Mammary epithelial cell (primary cell): ENCODE measurements around the gene TMEM33.
"Not testable (repeated sequence)": the region's sequence is repeated elsewhere in the genome, so short reads cannot be mapped to it uniquely, and the experiment has no call there.

Source experiments
- EZH2 ChIP-seq: IDR thresholded peaks from 2 replicates; pipeline ENCODE4 v1.6.1; 2012; ENCODE audit warnings: low read length, inconsistent platforms, borderline replicate concordance
- TF ChIP-seq, protein P1 (sequence below), 2 donors: IDR thresholded peaks in 1 of 2; conservative IDR thresholded peaks in 1 of 2; 2 replicates each; pipeline ENCODE4 v1.5.1; 2011 to 2012; ENCODE audit warnings: inconsistent platforms in 2 of 2, low read length in 2 of 2, mild to moderate bottlenecking in 2 of 2, control low read depth in 1 of 2, low read depth in 1 of 2; ENCODE audit not compliant: insufficient read depth in 1 of 2; ENCODE audit errors: extremely low read depth in 1 of 2

DNA sequence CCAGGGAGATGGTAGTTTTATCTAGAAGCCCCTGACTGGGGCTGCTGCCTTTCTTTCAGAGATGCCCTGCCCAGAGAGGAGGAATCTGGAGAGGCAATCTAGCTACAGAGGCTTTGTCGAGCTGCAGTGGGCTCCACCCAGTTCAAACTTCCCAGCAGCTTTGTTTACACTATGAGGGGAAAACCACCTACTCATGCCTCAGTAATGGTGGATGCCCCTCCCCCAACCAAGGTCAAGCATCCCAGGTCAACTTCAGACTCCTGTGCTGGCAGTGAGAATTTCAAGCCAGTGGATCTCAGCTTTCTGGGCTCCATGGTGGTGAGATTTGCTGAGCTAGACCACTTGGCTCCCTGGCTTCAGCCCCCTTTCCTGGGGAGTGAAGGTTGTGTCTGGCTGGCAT lies 26.1 kb upstream of the TMEM33 start:
- TF ChIP-seq, protein P1, sequence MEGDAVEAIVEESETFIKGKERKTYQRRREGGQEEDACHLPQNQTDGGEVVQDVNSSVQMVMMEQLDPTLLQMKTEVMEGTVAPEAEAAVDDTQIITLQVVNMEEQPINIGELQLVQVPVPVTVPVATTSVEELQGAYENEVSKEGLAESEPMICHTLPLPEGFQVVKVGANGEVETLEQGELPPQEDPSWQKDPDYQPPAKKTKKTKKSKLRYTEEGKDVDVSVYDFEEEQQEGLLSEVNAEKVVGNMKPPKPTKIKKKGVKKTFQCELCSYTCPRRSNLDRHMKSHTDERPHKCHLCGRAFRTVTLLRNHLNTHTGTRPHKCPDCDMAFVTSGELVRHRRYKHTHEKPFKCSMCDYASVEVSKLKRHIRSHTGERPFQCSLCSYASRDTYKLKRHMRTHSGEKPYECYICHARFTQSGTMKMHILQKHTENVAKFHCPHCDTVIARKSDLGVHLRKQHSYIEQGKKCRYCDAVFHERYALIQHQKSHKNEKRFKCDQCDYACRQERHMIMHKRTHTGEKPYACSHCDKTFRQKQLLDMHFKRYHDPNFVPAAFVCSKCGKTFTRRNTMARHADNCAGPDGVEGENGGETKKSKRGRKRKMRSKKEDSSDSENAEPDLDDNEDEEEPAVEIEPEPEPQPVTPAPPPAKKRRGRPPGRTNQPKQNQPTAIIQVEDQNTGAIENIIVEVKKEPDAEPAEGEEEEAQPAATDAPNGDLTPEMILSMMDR (conservative IDR thresholded peaks at IDR 0.05 in 1 of 2, IDR thresholded peaks at IDR 0.05 in 1 of 2; ENCODE audit: extremely low read depth in 1 of 2, insufficient read depth in 1 of 2, low read depth in 1 of 2, low read length in 2 of 2), result not testable (repeated sequence)
- TF ChIP-seq EZH2, result not testable (repeated sequence)
